HG03565 (cell line): ENCODE measurements around the gene ATP5F1D.
"Not testable (repeated sequence)": the region's sequence is repeated elsewhere in the genome, so short reads cannot be mapped to it uniquely, and the experiment has no call there.

Experiments used
- ATAC-seq: cut with Tn5 transposase; IDR thresholded peaks from one replicate; pipeline ENCODE4 v1.9.1; 2021; ENCODE audit warnings: mild to moderate bottlenecking, moderate library complexity; ENCODE audit not compliant: unreplicated experiment

The ATP5F1D gene

DNA sequence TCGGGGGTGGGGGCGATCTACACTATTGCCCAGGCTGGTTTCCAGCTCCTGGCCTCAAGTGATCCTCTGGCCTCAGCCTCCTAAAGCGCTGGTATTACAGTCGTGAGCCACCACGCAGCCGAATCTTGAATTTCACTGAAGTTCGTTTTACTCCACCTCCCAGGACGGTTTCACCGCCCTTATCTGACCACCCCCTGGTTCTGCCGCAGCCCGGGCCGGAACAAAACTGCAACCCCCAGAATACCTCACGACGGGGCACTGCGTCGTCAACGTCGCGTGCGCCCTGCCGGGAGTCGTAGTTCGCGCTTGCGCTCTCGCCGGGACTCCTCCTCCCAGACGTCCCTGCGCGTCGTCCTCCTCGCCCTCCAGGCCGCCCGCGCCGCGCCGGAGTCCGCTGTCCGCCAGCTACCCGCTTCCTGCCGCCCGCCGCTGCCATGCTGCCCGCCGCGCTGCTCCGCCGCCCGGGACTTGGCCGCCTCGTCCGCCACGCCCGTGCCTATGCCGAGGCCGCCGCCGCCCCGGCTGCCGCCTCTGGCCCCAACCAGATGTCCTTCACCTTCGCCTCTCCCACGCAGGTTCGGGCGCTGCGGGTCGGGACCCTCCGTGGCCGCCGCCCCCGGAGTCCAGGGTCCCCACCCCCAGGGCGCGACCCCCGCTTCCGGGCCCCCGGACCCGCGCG lies at the start of gene ATP5F1D:
Gene ATP5F1D, plus strand, starts transcription at position 335 of the 679 bp plus-strand sequence. Its CDS starts 100 bp downstream, at position 435.
- peak; percentile 31 for ATAC-seq

DNA sequence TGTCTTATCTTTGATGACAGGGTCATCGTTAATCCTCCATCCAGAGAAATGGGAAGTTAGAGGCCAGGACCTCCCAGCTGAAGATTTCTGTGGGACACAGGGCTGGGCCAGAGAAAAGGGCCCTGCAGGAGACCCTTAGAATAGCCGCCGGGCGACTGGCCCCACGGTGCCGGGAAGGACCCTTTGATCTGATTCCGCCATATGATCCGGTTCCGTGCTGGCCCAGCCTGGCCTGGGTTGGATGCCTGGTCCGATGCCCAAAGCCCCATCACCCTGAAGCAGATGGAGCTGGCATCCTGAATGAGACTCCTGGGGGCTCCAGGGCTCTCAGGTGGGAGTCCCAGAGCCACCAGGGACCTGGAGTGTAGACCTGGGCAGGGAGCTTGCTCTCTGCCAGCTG lies 42.0 kb upstream of the ATP5F1D start:
- no peak for ATAC-seq

DNA sequence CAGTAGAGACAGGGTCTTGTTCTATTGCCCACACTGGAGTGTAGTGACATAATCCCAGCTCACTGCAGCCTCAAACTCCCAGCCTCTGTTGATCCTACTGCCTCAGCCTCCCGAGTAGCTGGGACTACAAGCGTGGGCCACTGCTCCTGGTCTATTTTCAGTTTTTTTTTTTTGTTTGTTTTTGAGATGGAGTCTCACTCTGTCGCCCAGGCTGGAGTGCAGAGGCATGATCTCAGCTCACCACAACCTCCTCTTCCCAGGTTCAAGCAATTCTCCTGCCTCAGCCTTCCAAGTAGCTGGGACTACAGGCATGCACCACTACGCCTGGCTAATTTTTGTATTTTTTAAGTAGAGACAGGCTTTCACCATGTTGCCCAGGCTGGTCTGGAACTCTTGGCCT lies 40.9 kb upstream of the ATP5F1D start:
- not testable (repeated sequence) for ATAC-seq

DNA sequence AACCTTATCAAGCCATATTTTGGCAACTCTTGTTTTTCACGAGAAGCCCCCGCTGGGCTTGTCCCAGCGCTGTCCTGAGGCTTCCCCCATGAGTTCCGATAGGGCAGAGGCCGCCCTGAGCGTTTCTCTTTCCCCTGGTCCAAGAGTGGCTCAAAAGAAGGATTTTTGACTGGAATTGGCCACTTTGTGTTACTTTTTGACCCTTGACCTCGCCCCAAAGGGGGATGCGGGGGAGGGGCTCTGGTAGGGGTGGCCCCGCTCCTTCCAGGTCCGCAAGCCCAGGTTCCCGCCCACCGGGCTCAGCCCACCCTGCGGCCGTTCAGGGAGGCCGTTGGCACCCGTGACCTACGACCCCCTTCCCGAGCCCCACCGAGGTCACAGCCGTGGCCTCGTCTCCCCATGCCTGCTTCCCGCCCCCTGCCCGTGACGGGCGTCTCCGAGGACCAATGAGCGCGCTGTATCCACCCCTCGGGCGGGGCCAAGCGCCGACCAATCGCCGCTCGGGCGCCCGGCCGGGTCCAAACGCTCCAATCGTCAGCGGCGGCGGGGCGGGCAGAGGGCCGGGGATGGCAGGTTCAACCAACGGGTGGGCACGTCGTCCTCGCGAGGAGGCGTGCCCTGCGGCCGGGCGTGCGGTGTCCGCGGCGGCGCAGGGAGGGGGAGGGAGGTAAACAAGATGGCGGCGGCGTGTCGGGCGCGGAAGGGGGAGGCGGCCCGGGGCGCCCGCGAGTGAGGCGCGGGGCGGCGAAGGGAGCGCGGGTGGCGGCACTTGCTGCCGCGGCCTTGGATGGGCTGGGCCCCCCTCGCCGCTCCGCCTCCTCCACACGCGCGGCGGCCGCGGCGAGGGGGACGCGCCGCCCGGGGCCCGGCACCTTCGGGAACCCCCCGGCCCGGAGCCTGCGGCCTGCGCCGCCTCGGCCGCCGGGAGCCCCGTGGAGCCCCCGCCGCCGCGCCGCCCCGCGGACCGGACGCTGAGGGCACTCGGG lies 36.1 kb upstream of the ATP5F1D start, which contains the start of gene STK11:
Gene STK11, plus strand, starts transcription at position 665 of the 986 bp plus-strand sequence. CDS start 1,136 bp downstream, outside the sequence.
- ATAC-seq: peak; percentile 74

DNA sequence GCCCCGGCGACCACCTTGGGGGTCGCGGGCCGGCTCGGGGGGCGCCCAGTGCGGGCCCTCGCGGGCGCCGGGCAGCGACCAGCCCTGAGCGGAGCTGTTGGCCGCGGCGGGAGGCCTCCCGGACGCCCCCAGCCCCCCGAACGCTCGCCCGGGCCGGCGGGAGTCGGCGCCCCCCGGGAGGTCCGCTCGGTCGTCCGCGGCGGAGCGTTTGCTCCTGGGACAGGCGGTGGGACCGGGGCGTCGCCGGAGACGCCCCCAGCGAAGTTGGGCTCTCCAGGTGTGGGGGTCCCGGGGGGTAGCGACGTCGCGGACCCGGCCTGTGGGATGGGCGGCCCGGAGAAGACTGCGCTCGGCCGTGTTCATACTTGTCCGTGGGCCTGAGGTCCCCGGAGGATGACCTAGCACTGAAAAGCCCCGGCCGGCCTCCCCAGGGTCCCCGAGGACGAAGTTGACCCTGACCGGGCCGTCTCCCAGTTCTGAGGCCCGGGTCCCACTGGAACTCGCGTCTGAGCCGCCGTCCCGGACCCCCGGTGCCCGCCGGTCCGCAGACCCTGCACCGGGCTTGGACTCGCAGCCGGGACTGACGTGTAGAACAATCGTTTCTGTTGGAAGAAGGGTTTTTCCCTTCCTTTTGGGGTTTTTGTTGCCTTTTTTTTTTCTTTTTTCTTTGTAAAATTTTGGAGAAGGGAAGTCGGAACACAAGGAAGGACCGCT lies 35.2 kb upstream of the ATP5F1D start:
- ATAC-seq: no peak

DNA sequence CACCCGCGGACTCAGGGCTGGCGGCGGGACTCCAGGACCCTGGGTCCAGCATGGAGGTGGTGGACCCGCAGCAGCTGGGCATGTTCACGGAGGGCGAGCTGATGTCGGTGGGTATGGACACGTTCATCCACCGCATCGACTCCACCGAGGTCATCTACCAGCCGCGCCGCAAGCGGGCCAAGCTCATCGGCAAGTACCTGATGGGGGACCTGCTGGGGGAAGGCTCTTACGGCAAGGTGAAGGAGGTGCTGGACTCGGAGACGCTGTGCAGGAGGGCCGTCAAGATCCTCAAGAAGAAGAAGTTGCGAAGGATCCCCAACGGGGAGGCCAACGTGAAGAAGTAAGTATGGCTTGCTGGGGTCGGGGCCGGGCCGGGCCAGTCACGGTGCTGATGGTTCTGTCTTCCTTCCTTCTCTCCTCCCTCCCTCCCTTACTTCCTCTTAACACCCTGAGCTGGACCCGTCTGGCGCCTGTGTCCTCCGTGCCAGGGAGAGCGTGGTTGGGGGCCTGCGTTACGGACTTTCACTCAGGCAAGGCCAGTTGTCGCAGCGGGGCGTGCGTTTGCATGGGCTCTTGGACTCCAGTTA lies 34.6 kb upstream of the ATP5F1D start:
- no peak for ATAC-seq

DNA sequence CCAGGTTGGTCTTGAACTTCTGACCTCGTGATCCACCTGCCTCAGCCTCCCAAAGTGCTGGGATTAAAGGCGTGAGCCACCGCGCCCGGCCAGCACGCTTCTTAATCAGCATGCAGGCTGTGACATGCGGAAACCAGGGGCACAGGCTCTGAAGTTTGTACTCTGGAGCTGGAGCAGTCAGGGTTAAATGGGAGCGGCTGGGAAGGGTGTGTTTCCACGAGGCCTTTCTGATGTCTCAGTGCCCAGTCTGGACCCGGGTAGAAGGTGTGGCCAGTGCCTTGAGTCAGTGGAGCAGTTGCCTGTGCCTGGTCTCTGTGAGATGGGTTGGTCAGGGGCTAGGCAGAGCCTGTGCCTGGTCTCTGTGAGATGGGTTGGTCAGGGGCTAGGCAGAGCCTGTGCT lies 32.7 kb upstream of the ATP5F1D start:
- ATAC-seq: not testable (repeated sequence)

DNA sequence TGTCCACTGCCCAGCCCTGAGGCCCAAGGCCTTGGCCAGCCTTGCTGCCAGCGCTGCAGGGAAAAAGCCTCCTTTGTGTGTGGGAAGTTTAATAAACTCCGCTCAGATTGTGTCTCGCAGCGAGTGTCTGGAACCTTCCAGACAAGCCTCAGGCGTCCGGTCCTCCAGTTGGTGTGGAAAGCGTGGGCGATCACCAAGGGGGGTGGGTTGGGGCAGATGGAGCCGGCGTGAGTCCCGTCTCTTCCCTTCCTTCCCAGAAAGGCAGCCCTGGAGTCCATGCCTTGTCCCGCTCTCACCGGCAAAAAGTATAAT lies 31.4 kb upstream of the ATP5F1D start:
- ATAC-seq: no peak

DNA sequence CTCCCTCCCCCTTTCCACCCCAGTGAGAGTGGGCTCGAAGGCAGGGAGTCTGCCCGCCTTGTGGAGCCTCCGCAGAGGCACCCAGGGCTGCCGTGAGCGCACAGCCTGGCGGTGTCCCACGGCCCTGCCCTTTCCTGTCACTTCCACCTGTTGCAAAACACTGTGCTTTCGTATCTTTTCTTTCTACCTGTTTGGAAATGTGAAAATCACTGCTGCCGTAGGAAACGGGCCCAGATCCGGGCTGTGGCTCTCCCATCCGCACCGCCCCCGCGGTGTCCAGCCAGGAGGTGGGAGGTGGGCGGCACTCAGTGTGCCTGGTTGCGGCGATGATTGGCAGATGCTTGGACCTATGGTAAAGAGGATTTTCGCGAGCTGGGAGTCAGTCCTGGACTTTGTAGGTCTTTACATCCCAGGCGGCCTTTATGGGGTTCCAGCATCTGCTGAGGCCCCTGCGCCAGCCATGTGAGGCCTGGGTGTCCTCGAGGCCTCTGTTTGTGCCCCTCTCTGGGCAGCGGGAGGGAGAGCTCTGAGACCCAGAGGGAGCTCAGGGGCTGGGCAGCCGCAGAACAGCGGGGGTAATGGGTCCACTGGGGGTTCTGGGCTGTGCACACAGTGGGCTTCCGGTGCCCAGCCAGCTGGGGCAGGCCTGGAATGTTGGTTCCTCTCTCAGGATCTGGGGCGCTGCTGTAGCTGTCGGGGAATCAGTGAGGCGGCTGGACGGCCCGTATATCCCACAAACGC lies 29.9 kb upstream of the ATP5F1D start:
- no peak for ATAC-seq

DNA sequence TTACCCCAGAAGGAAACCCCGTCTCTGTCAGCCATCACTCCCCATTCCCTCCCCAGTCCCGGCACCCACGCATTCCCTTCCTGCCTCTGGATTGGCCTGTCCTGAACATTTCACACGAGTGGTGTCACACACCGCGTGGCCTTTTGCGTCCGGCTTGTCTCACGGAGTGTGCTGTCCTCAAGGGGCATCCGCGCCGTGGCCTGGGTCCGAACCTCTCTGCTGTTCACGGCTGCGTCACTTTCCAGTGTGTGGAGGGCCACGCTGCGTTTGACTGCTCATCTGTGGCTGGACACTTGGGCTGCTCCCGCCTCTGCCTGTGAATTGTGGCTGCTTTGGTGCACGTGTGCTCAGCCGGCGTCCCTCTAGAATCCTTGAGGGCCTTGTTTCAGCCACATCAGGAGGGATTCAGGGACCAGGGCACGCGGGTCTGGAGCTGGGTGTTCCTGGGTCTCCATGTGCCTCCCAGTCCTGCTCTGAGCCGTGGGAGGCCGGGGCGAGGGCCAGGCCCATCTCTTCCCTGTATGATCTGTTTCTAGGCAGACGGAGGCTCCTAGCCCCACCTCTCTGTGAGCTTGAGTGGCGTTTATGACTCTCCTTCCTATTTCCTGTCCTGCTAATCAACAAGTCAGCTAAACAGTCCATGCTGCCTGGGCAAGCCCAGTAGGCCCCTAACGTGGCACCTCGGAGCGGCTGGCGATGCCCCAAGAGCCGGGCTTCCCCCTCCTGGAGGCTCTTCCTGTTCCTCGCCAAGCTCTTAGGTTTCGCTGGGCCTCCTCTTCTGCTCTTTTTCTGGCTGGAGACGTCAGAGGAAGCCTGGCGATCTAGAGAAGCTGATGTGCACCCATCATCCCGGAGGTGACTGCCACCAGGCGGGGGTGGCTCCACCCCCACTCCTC lies 27.9 kb upstream of the ATP5F1D start:
- no peak for ATAC-seq

DNA sequence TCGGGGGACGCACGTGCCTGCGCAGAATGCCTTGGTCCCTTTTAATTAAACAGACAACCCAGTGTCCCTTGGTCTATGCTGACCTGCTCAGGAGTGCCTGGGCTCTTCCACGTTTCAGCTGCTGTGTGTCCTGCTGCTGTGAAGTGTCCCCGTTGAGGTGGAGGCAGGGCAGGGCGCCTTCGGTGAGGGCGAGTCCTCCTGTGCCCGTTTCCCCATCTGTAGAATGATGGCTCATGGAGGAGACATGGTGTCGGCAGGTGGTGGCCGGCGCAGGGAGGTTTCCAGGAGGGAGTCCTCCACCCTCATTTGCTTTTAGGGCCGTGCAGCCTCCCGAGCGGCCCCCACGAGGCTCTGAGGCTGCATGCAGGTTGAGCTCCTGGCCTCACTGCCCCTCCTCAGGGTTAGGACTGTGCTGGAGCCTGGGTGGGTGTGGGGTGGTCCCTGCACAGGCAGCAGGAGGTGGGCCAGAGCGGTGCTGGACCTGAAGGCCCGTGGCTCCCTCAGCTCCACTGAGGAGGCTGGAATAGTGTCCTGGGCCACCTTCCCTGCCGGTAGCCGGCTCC lies 27.2 kb upstream of the ATP5F1D start:
- ATAC-seq: no peak

DNA sequence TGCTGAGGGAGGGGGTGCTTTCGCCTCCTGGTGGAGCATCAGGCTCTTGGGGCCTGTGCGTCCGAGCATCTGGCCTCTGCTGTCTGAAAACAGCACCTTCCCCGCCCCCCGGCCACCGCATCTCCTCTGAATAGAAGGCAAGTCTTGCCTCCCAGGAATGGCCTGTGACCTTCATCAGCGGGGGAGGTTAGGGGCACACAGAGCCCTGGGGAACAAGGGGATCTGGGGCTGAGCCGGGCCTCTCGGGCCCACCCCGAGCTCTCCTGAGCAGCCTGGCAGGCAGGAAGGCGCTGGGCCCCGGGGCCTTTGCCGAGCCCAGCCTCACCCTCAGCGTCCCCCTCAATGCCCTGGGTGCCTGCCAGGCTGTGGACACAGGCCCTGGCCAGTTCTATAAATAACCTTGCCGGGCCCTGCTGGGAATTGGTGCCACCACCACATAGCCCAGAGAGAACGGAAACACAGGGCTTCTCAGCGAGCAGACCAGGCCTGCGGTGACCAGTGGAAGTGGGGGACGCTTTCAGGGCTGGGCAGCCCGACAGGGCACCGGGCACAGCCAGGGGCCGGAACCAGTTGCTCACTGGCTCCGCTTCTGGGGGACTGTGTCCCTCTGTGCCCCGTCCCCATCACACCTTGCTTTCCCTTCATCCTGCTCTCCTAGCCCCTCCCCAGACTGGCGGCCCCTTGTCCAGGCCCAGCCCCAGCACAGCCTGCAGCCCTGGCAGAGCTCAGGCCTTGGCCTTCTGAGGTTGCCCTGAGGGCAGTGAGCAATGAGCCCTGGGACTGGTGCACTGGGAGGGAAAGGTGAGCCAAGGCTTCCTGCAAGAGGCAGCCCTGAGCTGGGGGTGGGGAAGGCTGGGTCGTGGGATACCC lies 26.5 kb upstream of the ATP5F1D start:
- no peak for ATAC-seq

DNA sequence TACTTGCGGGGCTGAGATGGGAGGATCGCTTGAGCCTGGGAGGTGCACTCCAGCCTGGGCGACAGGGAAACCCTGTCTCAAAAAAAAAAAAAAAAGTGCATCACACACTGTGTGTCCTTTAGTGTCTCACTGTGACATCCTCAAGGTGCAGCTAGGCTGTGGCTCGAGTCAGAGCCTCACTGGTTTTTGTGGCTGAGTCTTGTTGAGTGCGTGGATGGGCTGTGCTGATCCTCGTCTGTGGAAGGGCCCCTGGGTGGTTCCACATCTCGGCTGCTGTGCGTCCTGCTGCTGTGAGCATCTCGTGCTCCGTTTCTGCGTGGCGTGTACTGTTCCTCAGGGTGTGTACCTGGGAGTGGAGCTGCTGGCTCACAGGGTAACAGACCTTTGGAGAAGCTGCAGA lies 24.8 kb upstream of the ATP5F1D start:
- ATAC-seq: no peak

DNA sequence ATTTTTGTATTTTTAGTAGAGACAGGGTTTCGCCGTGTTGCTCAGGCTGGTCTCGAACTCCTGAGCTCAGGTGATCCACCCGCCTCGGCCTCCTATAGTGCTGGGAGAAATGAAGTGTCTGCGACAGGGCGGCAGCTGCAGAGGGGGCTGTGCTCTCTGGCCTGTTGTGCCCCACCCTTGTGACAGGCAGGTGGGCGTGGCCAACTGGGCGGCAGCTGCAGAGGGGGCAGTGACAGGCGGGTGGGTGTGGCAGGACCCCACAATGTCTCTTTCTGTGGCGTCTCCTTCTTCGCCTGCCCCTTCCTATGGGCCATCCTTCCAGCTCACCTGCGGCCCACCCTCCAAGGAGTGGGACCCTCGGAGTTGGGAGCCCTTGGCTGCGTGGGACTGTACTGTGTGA lies 24.2 kb upstream of the ATP5F1D start:
- ATAC-seq: no peak

DNA sequence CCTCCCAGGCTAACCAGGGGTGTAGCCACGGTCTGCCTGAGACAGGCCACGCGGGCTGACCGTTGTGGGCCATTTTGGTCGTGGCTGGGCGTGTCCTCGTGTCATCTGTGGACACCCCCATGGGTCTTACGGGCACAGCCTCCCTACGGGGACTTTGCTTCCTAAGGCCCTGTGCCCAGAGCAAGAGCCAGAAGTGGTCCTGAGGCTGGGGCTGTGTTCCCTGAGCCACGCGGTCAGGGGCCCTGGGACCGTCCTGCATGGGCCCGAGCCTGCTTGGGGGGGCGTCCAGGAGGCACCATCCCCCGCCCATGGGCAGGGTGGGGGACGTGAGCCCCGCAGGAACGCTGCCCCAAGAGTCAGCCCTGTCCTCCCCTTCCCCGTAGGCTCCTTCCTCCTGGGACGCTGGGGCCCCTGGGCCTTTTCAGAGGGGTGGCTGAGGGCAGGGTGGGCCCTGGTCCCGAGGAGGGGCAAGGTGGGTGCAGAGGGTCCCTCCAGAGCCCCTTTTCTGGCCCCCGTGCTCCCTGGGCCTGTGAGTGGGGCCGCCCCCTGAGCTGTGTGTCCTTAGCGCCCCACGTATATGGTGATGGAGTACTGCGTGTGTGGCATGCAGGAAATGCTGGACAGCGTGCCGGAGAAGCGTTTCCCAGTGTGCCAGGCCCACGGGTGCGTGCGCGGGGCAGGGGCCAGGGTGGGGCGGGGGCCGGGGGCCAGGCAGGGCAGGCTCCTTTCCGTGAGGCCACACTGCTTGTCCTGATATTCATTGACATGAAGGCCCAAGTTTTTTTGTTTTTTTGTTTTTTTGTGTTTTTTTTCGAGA lies 22.6 kb upstream of the ATP5F1D start:
- ATAC-seq: no peak

DNA sequence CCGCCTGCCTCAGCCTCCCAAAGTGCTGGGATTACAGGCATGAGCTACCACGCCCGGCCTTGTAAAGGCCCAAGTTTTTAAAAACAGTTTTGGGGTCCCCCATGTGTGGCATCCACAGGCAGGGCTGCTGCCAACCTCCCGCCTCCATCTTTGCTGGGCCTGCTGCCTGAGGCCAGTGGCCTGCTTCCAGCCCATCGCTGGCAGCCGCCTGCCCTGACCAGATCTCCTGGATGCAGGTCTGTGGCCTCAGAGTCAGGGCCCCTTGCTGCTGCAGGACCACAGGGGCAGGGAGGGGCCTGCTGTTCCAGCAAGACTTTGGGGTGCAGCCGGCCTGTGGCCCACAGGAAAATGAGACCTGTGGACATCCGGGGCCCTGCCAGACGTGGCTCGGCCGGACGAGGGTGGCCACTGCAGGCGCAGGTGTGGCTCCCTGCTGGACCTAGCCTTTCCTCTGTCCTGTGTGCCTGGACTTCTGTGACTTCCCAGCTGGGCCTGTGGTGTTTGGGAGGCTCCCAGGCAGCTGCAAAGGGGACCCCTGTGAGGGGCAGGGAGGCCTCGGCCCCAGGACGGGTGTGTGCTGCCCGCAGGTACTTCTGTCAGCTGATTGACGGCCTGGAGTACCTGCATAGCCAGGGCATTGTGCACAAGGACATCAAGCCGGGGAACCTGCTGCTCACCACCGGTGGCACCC lies 21.6 kb upstream of the ATP5F1D start:
- ATAC-seq: no peak
